Brain microvascular endothelial cell (primary cell): Measurements from ENCODE around the gene RRP1.

Experiments
- DNase-seq: peaks from one replicate; pipeline ENCODE4 v3.0.0-alpha.2; 2020
- H3K27ac ChIP-seq: fragments of 250-450 bp; sonication (Bioruptor Pico); 2 replicates; pipeline ENCODE4 v1.5.1; 2020; ENCODE audit warnings: mild to moderate bottlenecking, moderate library complexity
- H3K27me3 ChIP-seq: fragments of 250-450 bp; sonication (Bioruptor Pico); replicated peaks from 2 replicates; pipeline ENCODE4 v1.5.1; 2020; ENCODE audit warnings: mild to moderate bottlenecking
- H3K36me3 ChIP-seq: fragments of 250-450 bp; sonication (Bioruptor Pico); replicated peaks from 2 replicates; pipeline ENCODE4 v1.5.1; 2020; ENCODE audit warnings: mild to moderate bottlenecking
- H3K4me3 ChIP-seq: 2 replicates; pipeline ENCODE4 v1.5.1; 2011; ENCODE audit warnings: low read depth, mild to moderate bottlenecking, control low read depth, low read length, moderate library complexity
- CTCF ChIP-seq: IDR thresholded peaks from 2 replicates; pipeline ENCODE4 v1.5.1; 2011; ENCODE audit warnings: low read depth, mild to moderate bottlenecking, moderate library complexity, low read length, control low read depth, inconsistent platforms; ENCODE audit errors: missing control alignments
- in situ Hi-C: cut with HindIII; loops from 2 replicates; pipeline ENCODE4 v1.10.0; 2017; ENCODE audit warnings: low sequenced_read_pairs, low pct_ligation_motif_present

The RRP1 gene

GRCh38 chr21:43850728-43851295, 61.4 kb downstream of the RRP1 start:
- no peaks in the 10 kb centered on the region for H3K27me3 ChIP-seq
- in situ Hi-C loops = no loop called here
- no peak for DNase-seq

GRCh38 chr21:43851593-43851992, 62.2 kb downstream of the RRP1 start:
- Histone ChIP-seq H3K36me3 (no peaks in the 10 kb centered on the region), H3K27ac (no peak overlapping the region), H3K27me3 (no peaks in the 10 kb centered on the region), H3K4me3 (no peak overlapping the region)
- in situ Hi-C loops = no loop called here
- no peak for TF ChIP-seq CTCF
- no peak for DNase-seq

More at GRCh38 chr21:43850728-43851295, 61.4 kb downstream of the RRP1 start:
- no peak for TF ChIP-seq CTCF
- no peak overlapping the region for H3K4me3 ChIP-seq
- no peaks in the 10 kb centered on the region for H3K36me3 ChIP-seq
- H3K27ac ChIP-seq = no peak overlapping the region

- H3K36me3 ChIP-seq = no peaks in the 10 kb centered on the region
- no peak overlapping the region for H3K4me3 ChIP-seq
- no peaks in the 10 kb centered on the region for H3K27me3 ChIP-seq
- DNase-seq = no peak
- no peak overlapping the region for H3K27ac ChIP-seq
- in situ Hi-C loops = no loop called here
- no peak for TF ChIP-seq CTCF
Observed at GRCh38 chr21:43853851-43854772, 64.7 kb downstream of the RRP1 start.
